Measurements from ENCODE around the gene BDKRB2.

Gene BDKRB2

GRCh38 chr14:96267336-96267735 lies 62.7 kb downstream of the BDKRB2 start:
- peak; percentile 64 for ATAC-seq
- TF ChIP-seq, protein P1, sequence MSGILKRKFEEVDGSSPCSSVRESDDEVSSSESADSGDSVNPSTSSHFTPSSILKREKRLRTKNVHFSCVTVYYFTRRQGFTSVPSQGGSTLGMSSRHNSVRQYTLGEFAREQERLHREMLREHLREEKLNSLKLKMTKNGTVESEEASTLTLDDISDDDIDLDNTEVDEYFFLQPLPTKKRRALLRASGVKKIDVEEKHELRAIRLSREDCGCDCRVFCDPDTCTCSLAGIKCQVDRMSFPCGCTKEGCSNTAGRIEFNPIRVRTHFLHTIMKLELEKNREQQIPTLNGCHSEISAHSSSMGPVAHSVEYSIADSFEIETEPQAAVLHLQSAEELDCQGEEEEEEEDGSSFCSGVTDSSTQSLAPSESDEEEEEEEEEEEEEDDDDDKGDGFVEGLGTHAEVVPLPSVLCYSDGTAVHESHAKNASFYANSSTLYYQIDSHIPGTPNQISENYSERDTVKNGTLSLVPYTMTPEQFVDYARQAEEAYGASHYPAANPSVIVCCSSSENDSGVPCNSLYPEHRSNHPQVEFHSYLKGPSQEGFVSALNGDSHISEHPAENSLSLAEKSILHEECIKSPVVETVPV (CRISPR knock-in tag; IDR thresholded peaks at IDR 0.05) = no peak
- TF ChIP-seq TCF4 (CRISPR knock-in tag; IDR thresholded peaks at IDR 0.05; ENCODE audit: borderline replicate concordance) = peak; percentile 93
- no peak; the same call in 1 of the 2 replicates for TF ChIP-seq PATZ1 (CRISPR knock-in tag; IDR thresholded peaks at IDR 0.05; ENCODE audit: borderline replicate concordance)
- TF ChIP-seq ZNF8 (CRISPR knock-in tag; IDR thresholded peaks at IDR 0.05) = peak; percentile 4; the same call in 1 of the 2 replicates
- peak; percentile 45; the same call in 1 of the 2 replicates for TF ChIP-seq ZFP3 (CRISPR knock-in tag; IDR thresholded peaks at IDR 0.05)
- peak; percentile 79 for TF ChIP-seq TSHZ2 (CRISPR knock-in tag; IDR thresholded peaks at IDR 0.05)
- peak; percentile 70; the same call in 1 of the 2 replicates for TF ChIP-seq SNAI2 (CRISPR knock-in tag; IDR thresholded peaks at IDR 0.05)
- TF ChIP-seq BACH2 (CRISPR knock-in tag; IDR thresholded peaks at IDR 0.05; ENCODE audit: borderline replicate concordance) = no peak

DNA sequence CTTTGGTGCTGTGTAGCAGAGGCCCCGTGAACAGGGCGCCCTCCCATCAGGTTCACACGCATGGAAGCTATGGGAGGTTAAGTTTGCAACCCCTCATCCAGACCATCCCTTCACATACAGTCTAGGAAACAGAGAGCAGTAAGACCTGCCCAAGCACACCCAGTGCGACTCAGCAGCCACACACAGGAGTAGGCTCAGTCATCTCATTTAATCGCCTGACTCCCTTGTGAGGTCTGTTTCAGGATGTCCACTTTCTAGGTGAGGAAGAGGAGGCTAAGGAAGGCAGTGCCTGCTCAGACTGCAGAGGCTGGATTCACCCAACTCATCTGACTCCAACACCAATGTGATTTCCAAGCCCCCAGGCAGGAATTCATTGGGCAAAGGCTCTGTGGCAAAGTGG lies 63.3 kb downstream of the BDKRB2 start:
- ATAC-seq = peak; percentile 11
- TF ChIP-seq CSDC2 (CRISPR knock-in tag; IDR thresholded peaks at IDR 0.05) (no peak), SNAI2 (CRISPR knock-in tag; IDR thresholded peaks at IDR 0.05) (no peak), POU6F1 (CRISPR knock-in tag; IDR thresholded peaks at IDR 0.05; ENCODE audit: borderline replicate concordance, low read depth) (no peak), TOX (CRISPR knock-in tag; IDR thresholded peaks at IDR 0.05; ENCODE audit: borderline replicate concordance) (no peak), ARNTL (CRISPR knock-in tag; IDR thresholded peaks at IDR 0.05; ENCODE audit: borderline replicate concordance, low read depth) (no peak), PATZ1 (CRISPR knock-in tag; IDR thresholded peaks at IDR 0.05; ENCODE audit: borderline replicate concordance) (no peak), ZNF8 (CRISPR knock-in tag; IDR thresholded peaks at IDR 0.05) (no peak), PPARA (CRISPR knock-in tag; IDR thresholded peaks at IDR 0.05; ENCODE audit: borderline replicate concordance) (no peak), BACH2 (CRISPR knock-in tag; IDR thresholded peaks at IDR 0.05; ENCODE audit: borderline replicate concordance) (no peak), RARB (CRISPR knock-in tag; IDR thresholded peaks at IDR 0.05) (no peak), GLIS3 (CRISPR knock-in tag; IDR thresholded peaks at IDR 0.05) (no peak), OSR1 (CRISPR knock-in tag; IDR thresholded peaks at IDR 0.05) (no peak), ZFP30 (CRISPR knock-in tag; IDR thresholded peaks at IDR 0.05) (no peak), TCF4 (CRISPR knock-in tag; IDR thresholded peaks at IDR 0.05; ENCODE audit: borderline replicate concordance) (no peak), ESRRG (CRISPR knock-in tag; IDR thresholded peaks at IDR 0.05) (no peak), TSHZ2 (CRISPR knock-in tag; IDR thresholded peaks at IDR 0.05) (no peak), ZNF565 (CRISPR knock-in tag; conservative IDR thresholded peaks at IDR 0.05; ENCODE audit: low read depth) (no peak)

Data from SK-N-SH treated with all-trans-retinoic acid at 6 μM for 48 hours (cell line).